GM23248 (cell line): ENCODE measurements around the gene PPFIBP1. TPM values are rescaled to one million over a fixed set of nuclear protein-coding genes. Genes with fewer than 3 reads are reported as not detected.

Source experiments
- DNase-seq: peaks from one replicate; pipeline ENCODE4 v3.0.0-alpha.2; 2015
- H2AFZ ChIP-seq: fragments of 200-600 bp; sonication (generic); 2 replicates; pipeline ENCODE4 v1.6.1; 2016; ENCODE audit warnings: antibody characterized with exemption
- H3F3A ChIP-seq: fragments of 200-600 bp; sonication (generic); 2 replicates; pipeline ENCODE4 v1.6.1; 2016; ENCODE audit warnings: mild to moderate bottlenecking, antibody characterized with exemption, mixed run types; ENCODE audit not compliant: insufficient read depth
- H3K27ac ChIP-seq: fragments of 200-600 bp; sonication (generic); 2 replicates; pipeline ENCODE4 v1.5.1; 2016; ENCODE audit warnings: mild to moderate bottlenecking
- H3K27me3 ChIP-seq: fragments of 200-600 bp; sonication (generic); replicated peaks from 2 replicates; pipeline ENCODE4 v1.6.1; 2016; ENCODE audit warnings: mild to moderate bottlenecking; ENCODE audit not compliant: insufficient read depth
- H3K36me3 ChIP-seq: fragments of 200-600 bp; sonication (generic); 2 replicates; pipeline ENCODE4 v1.6.1; 2016; ENCODE audit warnings: low read depth, mild to moderate bottlenecking
- H3K4me1 ChIP-seq: fragments of 200-600 bp; sonication (generic); 2 replicates; pipeline ENCODE4 v1.6.1; 2016; ENCODE audit warnings: mild to moderate bottlenecking; ENCODE audit not compliant: insufficient read depth
- H3K4me2 ChIP-seq: fragments of 200-600 bp; sonication (generic); one replicate; pipeline ENCODE4 v1.6.1; 2016; ENCODE audit warnings: mild to moderate bottlenecking; ENCODE audit not compliant: unreplicated experiment
- H3K4me3 ChIP-seq: fragments of 200-600 bp; sonication (generic); 2 replicates; pipeline ENCODE4 v1.5.1; 2016; ENCODE audit warnings: mild to moderate bottlenecking
- H3K79me2 ChIP-seq: fragments of 200-600 bp; sonication (generic); 2 replicates; pipeline ENCODE4 v1.6.1; 2016; ENCODE audit warnings: mild to moderate bottlenecking; ENCODE audit not compliant: insufficient read depth
- H3K9ac ChIP-seq: fragments of 200-600 bp; sonication (generic); 2 replicates; pipeline ENCODE4 v1.6.1; 2016; ENCODE audit warnings: mild to moderate bottlenecking
- H3K9me2 ChIP-seq: fragments of 200-600 bp; sonication (generic); 2 replicates; pipeline ENCODE4 v1.6.1; 2016; ENCODE audit warnings: mixed run types, mild to moderate bottlenecking, moderate library complexity; ENCODE audit not compliant: insufficient read depth
- H3K9me3 ChIP-seq: fragments of 200-600 bp; sonication (generic); one replicate; pipeline ENCODE4 v1.6.1; 2017; ENCODE audit warnings: low read depth
- H4K20me1 ChIP-seq: fragments of 200-600 bp; sonication (generic); 2 replicates; pipeline ENCODE4 v1.6.0; 2016; ENCODE audit not compliant: insufficient read depth
- EZH2 ChIP-seq: fragments of 200-600 bp; sonication (generic); IDR thresholded peaks from 2 replicates; pipeline ENCODE4 v1.6.1; 2018; ENCODE audit warnings: antibody characterized with exemption, mild to moderate bottlenecking; ENCODE audit not compliant: insufficient read depth, poor library complexity, severe bottlenecking
- EZH2phosphoT487 ChIP-seq: fragments of 200-600 bp; sonication (generic); IDR thresholded peaks from 2 replicates; pipeline ENCODE4 v1.6.1; 2018; ENCODE audit warnings: antibody characterized with exemption, moderate library complexity, mild to moderate bottlenecking, low read depth; ENCODE audit not compliant: insufficient read depth
- WGBS, 2 experiments: methylation state at CpG; one replicate each; pipeline ENCODE4 v1.1.6; 2015 to 2017; ENCODE audit warnings: low lambda C conversion rate in 2 of 2, low coverage in 1 of 2; ENCODE audit errors: missing lambda C conversion rate in 2 of 2; 5-methylcytosine and 5-hydroxymethylcytosine counted together
- in situ Hi-C: fragments of 300-500 bp; cut with MboI; formaldehyde crosslinking; loops from 2 replicates; pipeline ENCODE4 v1.15.0; 2020
- polyA plus RNA-seq: library from polyadenylated mRNA; unstranded; fragments of >200 nt; fragmentation: Nextera tagmentation; extraction: Ambion mirVana; gene quantifications from 2 replicates; pipeline ENCODE4 v1.2.1, GENCODE V29; 2016
- total RNA-seq: library from RNA; depleted of rRNA; stranded (reverse); fragments of >200 nt; shearing (Covaris generic); gene quantifications from 2 replicates; pipeline ENCODE4 v1.2.3, GENCODE V29; 2014; rRNA removed

Gene PPFIBP1
- total RNA-seq (99.7 and 101 TPM in 2 replicates), polyA plus RNA-seq (80.2 and 86.0 TPM in 2 replicates)

GRCh38 chr12:27523642-27524493 lies at the start of gene PPFIBP1:
PPFIBP1 (plus strand) TSS chr12:27524206; CDS start chr12:27633397, 109,191 bp downstream.
- peaks cover 37% of the 10 kb centered on the region for H3F3A ChIP-seq
- H2AFZ ChIP-seq, result peak within 1 kb of the TSS; percentile 78
- peak within 1 kb of the TSS; percentile 95 for H3K4me3 ChIP-seq
- H3K27ac ChIP-seq, result peak within 1 kb of the TSS; percentile 85
- no peaks in the 10 kb centered on the region; the same call in 1 of the 2 replicates for H3K36me3 ChIP-seq
- peak; percentile 98 for DNase-seq
- peak within 1 kb of the TSS; percentile 94 for H3K4me2 ChIP-seq
- no peak for TF ChIP-seq EZH2phosphoT487
- no peak for TF ChIP-seq EZH2
- H3K9me3 ChIP-seq, result no peaks in the 10 kb centered on the region
- in situ Hi-C loops, result no loop called here
- no peaks in the 10 kb centered on the region for H3K9me2 ChIP-seq
- H3K4me1 ChIP-seq, result peaks cover 40% of the 10 kb centered on the region
- H4K20me1 ChIP-seq, result no peaks in the 10 kb centered on the region
- no peaks in the 10 kb centered on the region for H3K27me3 ChIP-seq
- H3K9ac ChIP-seq, result peak within 1 kb of the TSS; percentile 92
- H3K79me2 ChIP-seq, result peaks cover 48% of the 10 kb centered on the region
- 0 to 1% methylated on average over 36 to 41 of the region's 41 CpGs for WGBS, 2 experiments

GRCh38 chr12:27474344-27474743 lies 49.7 kb upstream of the PPFIBP1 start:
- Histone ChIP-seq H3K9ac (no peak overlapping the region), H4K20me1 (no peaks in the 10 kb centered on the region), H3K27ac (peak overlapping the region; percentile 38), H2AFZ (peak overlapping the region; percentile 52; the same call in 1 of the 2 replicates), H3K9me3 (peaks cover 7% of the 10 kb centered on the region), H3F3A (peaks cover 16% of the 10 kb centered on the region), H3K4me3 (no peak overlapping the region), H3K4me2 (peak overlapping the region; percentile 18), H3K36me3 (no peaks in the 10 kb centered on the region), H3K79me2 (no peaks in the 10 kb centered on the region), H3K4me1 (peaks cover 19% of the 10 kb centered on the region), H3K9me2 (no peaks in the 10 kb centered on the region), H3K27me3 (no peaks in the 10 kb centered on the region)
- 0% methylated on average over 3 of the region's 3 CpGs for WGBS, 2 experiments
- peak; percentile 90 for DNase-seq
- in situ Hi-C loops, result no loop called here
- TF ChIP-seq EZH2 (no peak), EZH2phosphoT487 (no peak)

- no peak for DNase-seq
- Histone ChIP-seq H3K36me3 (no peaks in the 10 kb centered on the region), H3K27me3 (no peaks in the 10 kb centered on the region), H3K9ac (no peak overlapping the region), H3K9me3 (peaks cover 7% of the 10 kb centered on the region), H3K4me3 (no peak overlapping the region), H3F3A (peaks cover 16% of the 10 kb centered on the region), H4K20me1 (no peaks in the 10 kb centered on the region), H3K4me2 (no peak overlapping the region), H3K79me2 (no peaks in the 10 kb centered on the region), H3K4me1 (peaks cover 19% of the 10 kb centered on the region), H2AFZ (no peak overlapping the region), H3K9me2 (no peaks in the 10 kb centered on the region), H3K27ac (no peak overlapping the region)
- TF ChIP-seq EZH2, result no peak
- TF ChIP-seq EZH2phosphoT487, result no peak
- in situ Hi-C loops, result no loop called here
Observed at GRCh38 chr12:27477049-27477448, 47.0 kb upstream of the PPFIBP1 start.

- TF ChIP-seq EZH2phosphoT487, result no peak
- TF ChIP-seq EZH2, result no peak
- Histone ChIP-seq H2AFZ (no peak overlapping the region), H3K36me3 (no peaks in the 10 kb centered on the region), H3K4me2 (no peak overlapping the region), H3K4me3 (no peak overlapping the region), H3K79me2 (no peaks in the 10 kb centered on the region), H3F3A (peaks cover 8% of the 10 kb centered on the region), H3K9me2 (no peaks in the 10 kb centered on the region), H3K9ac (no peak overlapping the region), H4K20me1 (no peaks in the 10 kb centered on the region), H3K4me1 (peaks cover 12% of the 10 kb centered on the region), H3K27ac (no peak overlapping the region), H3K27me3 (no peaks in the 10 kb centered on the region), H3K9me3 (peaks cover 7% of the 10 kb centered on the region)
- DNase-seq, result no peak
- in situ Hi-C loops, result no loop called here
Observed at GRCh38 chr12:27478949-27479348, 45.1 kb upstream of the PPFIBP1 start.
